Activated CD4-positive, alpha-beta memory T cell treated with anti-CD3 and anti-CD28 coated beads for 36 hours (primary cell): ENCODE measurements around the gene OSBPL2. TPM values are rescaled to one million over a fixed set of nuclear protein-coding genes. Genes with fewer than 3 reads are reported as not detected.

Experiments
- CTCF ChIA-PET: fragments of 350-600 bp; sonication (Branson Sonifier 250); formaldehyde crosslinking; loops from one replicate; lab custom pipeline; 2021; ENCODE audit warnings: antibody characterized with exemption, inconsistent platforms; lab: Charles Lee
- POLR2A ChIA-PET: fragments of 350-600 bp; sonication (Branson Sonifier 250); formaldehyde crosslinking; loops from one replicate; lab custom pipeline; 2021; ENCODE audit warnings: antibody characterized with exemption; lab: Charles Lee
- DNase-seq: peaks from one replicate; pipeline ENCODE4 v3.0.0-alpha.2; 2020
- H3K27ac Mint-ChIP-seq: one replicate; pipeline ENCODE4 v1.8.0; 2021; ENCODE audit warnings: mixed read lengths
- H3K27me3 Mint-ChIP-seq: one replicate; pipeline ENCODE4 v1.8.0; 2021; ENCODE audit warnings: mixed read lengths
- H3K36me3 Mint-ChIP-seq: one replicate; pipeline ENCODE4 v1.8.0; 2021; ENCODE audit warnings: mixed read lengths
- H3K4me1 Mint-ChIP-seq: one replicate; pipeline ENCODE4 v1.8.0; 2021; ENCODE audit warnings: low read depth, mixed read lengths
- H3K4me3 Mint-ChIP-seq: one replicate; pipeline ENCODE4 v1.8.0; 2021; ENCODE audit warnings: mild to moderate bottlenecking, mixed read lengths
- H3K9me3 Mint-ChIP-seq: one replicate; pipeline ENCODE4 v1.8.0; 2021; ENCODE audit warnings: mixed read lengths
- intact Hi-C: fragments of 100-400 bp; cut with micrococcal nuclease; formaldehyde crosslinking; loops from one replicate; pipeline ENCODE4 v1.15.1; 2023
- total RNA-seq, 2 experiments: library from RNA; stranded (reverse); gene quantifications; one replicate each; pipeline ENCODE4 v1.2.3, GENCODE V29; 2021

The OSBPL2 gene
- total RNA-seq, 2 experiments from 2014 or later = 25.4 to 29.3 TPM

GRCh38 chr20:62198931-62199330 is 39.4 kb upstream of the OSBPL2 start:
- Mint-ChIP-seq H3K9me3 (no peaks in the 10 kb centered on the region), H3K27ac (no peak overlapping the region), H3K36me3 (peaks cover 36% of the 10 kb centered on the region), H3K4me1 (no peaks in the 10 kb centered on the region), H3K4me3 (no peak overlapping the region), H3K27me3 (no peaks in the 10 kb centered on the region)
- ChIA-PET POLR2A (interaction anchor here (0.6 kb wide), 1 partner anchor 55 kb away, joined by 3 read pairs; no protein-coding TSS in a partner anchor), CTCF (no interaction called here)
- intact Hi-C loops = no loop called here
- no peak for DNase-seq

GRCh38 chr20:62200491-62201172 is 37.7 kb upstream of the OSBPL2 start:
- H3K4me3 Mint-ChIP-seq = no peak overlapping the region
- CTCF ChIA-PET = no interaction called here
- no peaks in the 10 kb centered on the region for H3K27me3 Mint-ChIP-seq
- H3K9me3 Mint-ChIP-seq = no peaks in the 10 kb centered on the region
- H3K4me1 Mint-ChIP-seq = no peaks in the 10 kb centered on the region
- H3K27ac Mint-ChIP-seq = no peak overlapping the region
- POLR2A ChIA-PET = no interaction called here
- no peak for DNase-seq
- H3K36me3 Mint-ChIP-seq = peaks cover 33% of the 10 kb centered on the region
- intact Hi-C loops = no loop called here

GRCh38 chr20:62201173-62202082 is 36.9 kb upstream of the OSBPL2 start:
- intact Hi-C loops = no loop called here
- Mint-ChIP-seq H3K4me1 (no peaks in the 10 kb centered on the region), H3K4me3 (no peak overlapping the region), H3K9me3 (no peaks in the 10 kb centered on the region), H3K36me3 (peaks cover 32% of the 10 kb centered on the region), H3K27me3 (no peaks in the 10 kb centered on the region), H3K27ac (no peak overlapping the region)
- POLR2A ChIA-PET = no interaction called here
- no peak for DNase-seq
- CTCF ChIA-PET = no interaction called here

GRCh38 chr20:62202083-62202395 is 36.3 kb upstream of the OSBPL2 start:
- H3K9me3 Mint-ChIP-seq = no peaks in the 10 kb centered on the region
- H3K36me3 Mint-ChIP-seq = peaks cover 32% of the 10 kb centered on the region
- intact Hi-C loops = no loop called here
- no peak overlapping the region for H3K27ac Mint-ChIP-seq
- DNase-seq = no peak
- H3K4me1 Mint-ChIP-seq = no peaks in the 10 kb centered on the region
- H3K4me3 Mint-ChIP-seq = no peak overlapping the region
- no peaks in the 10 kb centered on the region for H3K27me3 Mint-ChIP-seq
- POLR2A ChIA-PET = no interaction called here
- CTCF ChIA-PET = no interaction called here

- Mint-ChIP-seq H3K9me3 (no peaks in the 10 kb centered on the region), H3K36me3 (peaks cover 32% of the 10 kb centered on the region), H3K4me1 (no peaks in the 10 kb centered on the region), H3K27ac (no peak overlapping the region), H3K27me3 (no peaks in the 10 kb centered on the region), H3K4me3 (no peak overlapping the region)
- POLR2A ChIA-PET = no interaction called here
- intact Hi-C loops = no loop called here
- CTCF ChIA-PET = no interaction called here
- no peak for DNase-seq
Measured at GRCh38 chr20:62202676-62203377, 35.5 kb upstream of the OSBPL2 start.

GRCh38 chr20:62203378-62204030 is 34.8 kb upstream of the OSBPL2 start:
- ChIA-PET CTCF (no interaction called here), POLR2A (no interaction called here)
- H3K4me1 Mint-ChIP-seq = no peaks in the 10 kb centered on the region
- no peak overlapping the region for H3K27ac Mint-ChIP-seq
- intact Hi-C loops = no loop called here
- H3K9me3 Mint-ChIP-seq = no peaks in the 10 kb centered on the region
- H3K27me3 Mint-ChIP-seq = no peaks in the 10 kb centered on the region
- peaks cover 30% of the 10 kb centered on the region for H3K36me3 Mint-ChIP-seq
- no peak overlapping the region for H3K4me3 Mint-ChIP-seq
- no peak for DNase-seq

GRCh38 chr20:62205618-62206387 is 32.5 kb upstream of the OSBPL2 start:
- Mint-ChIP-seq H3K36me3 (peaks cover 12% of the 10 kb centered on the region), H3K4me3 (no peak overlapping the region), H3K4me1 (no peaks in the 10 kb centered on the region), H3K27me3 (no peaks in the 10 kb centered on the region), H3K27ac (no peak overlapping the region), H3K9me3 (no peaks in the 10 kb centered on the region)
- CTCF ChIA-PET = no interaction called here
- intact Hi-C loops = no loop called here
- POLR2A ChIA-PET = no interaction called here
- no peak for DNase-seq

- no peaks in the 10 kb centered on the region for H3K4me1 Mint-ChIP-seq
- no peaks in the 10 kb centered on the region for H3K9me3 Mint-ChIP-seq
- CTCF ChIA-PET = no interaction called here
- intact Hi-C loops = no loop called here
- POLR2A ChIA-PET = no interaction called here
- no peaks in the 10 kb centered on the region for H3K27me3 Mint-ChIP-seq
- peaks cover 12% of the 10 kb centered on the region for H3K36me3 Mint-ChIP-seq
- no peak overlapping the region for H3K27ac Mint-ChIP-seq
- no peak overlapping the region for H3K4me3 Mint-ChIP-seq
- no peak for DNase-seq
Measured at GRCh38 chr20:62206388-62206775, 31.9 kb upstream of the OSBPL2 start.

- no peak overlapping the region for H3K27ac Mint-ChIP-seq
- H3K4me1 Mint-ChIP-seq = no peaks in the 10 kb centered on the region
- H3K27me3 Mint-ChIP-seq = peaks cover 3% of the 10 kb centered on the region
- POLR2A ChIA-PET = no interaction called here
- intact Hi-C loops = no loop called here
- H3K9me3 Mint-ChIP-seq = no peaks in the 10 kb centered on the region
- CTCF ChIA-PET = no interaction called here
- no peak for DNase-seq
- peaks cover 4% of the 10 kb centered on the region for H3K36me3 Mint-ChIP-seq
- no peak overlapping the region for H3K4me3 Mint-ChIP-seq
Measured at GRCh38 chr20:62208061-62208794, 30.1 kb upstream of the OSBPL2 start.

- no peak for DNase-seq
- peaks cover 3% of the 10 kb centered on the region for H3K27me3 Mint-ChIP-seq
- no peaks in the 10 kb centered on the region for H3K9me3 Mint-ChIP-seq
- H3K4me1 Mint-ChIP-seq = no peaks in the 10 kb centered on the region
- no peak overlapping the region for H3K4me3 Mint-ChIP-seq
- ChIA-PET POLR2A (no interaction called here), CTCF (no interaction called here)
- H3K27ac Mint-ChIP-seq = no peak overlapping the region
- no peaks in the 10 kb centered on the region for H3K36me3 Mint-ChIP-seq
- intact Hi-C loops = no loop called here
Measured at GRCh38 chr20:62208795-62209755, 29.2 kb upstream of the OSBPL2 start.
